HG03342 (cell line): ENCODE results near the gene MED13L.

Experiments used
- ATAC-seq: cut with Tn5 transposase; IDR thresholded peaks from one replicate; pipeline ENCODE4 v1.9.1; 2021; ENCODE audit warnings: mild to moderate bottlenecking, moderate library complexity; ENCODE audit not compliant: unreplicated experiment

The MED13L gene

DNA sequence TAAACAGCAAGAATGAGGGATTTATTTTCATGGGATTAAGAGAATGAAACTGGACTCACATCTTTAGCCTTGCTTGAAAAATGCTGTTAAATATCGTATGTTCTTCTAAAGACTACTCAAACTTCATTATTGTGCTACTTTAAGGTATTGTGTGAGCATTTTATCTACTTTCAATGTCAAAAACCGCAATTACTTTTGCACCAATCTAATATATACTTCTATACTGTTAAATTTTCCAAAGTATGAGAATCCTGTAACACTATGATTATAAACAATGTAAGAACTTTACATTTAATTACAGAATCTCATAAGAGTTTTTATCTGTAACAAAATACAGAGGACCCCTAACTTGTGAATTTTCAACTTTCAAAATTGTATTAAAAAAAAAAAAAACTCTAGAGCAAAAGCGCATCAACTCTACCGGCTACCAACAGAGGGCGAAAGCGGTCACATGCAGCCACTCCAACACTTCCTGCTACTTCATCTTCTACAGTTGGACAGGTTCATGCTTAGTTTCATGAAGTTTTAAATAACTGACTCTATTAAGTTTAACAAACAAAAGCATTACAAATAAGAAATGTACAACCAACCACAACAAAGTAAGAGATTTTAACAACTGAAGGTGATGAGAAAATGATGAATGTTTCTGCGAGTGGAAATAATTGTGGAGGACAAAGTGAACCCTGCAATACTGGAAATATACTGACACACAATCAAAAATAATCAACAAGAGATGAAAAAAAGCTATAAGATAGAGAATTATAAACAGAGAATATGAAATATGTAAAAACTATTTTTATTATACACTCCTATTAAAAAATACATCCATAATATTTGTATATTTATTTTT lies 210.9 kb downstream of the MED13L start:
- peak; percentile 47 for ATAC-seq

DNA sequence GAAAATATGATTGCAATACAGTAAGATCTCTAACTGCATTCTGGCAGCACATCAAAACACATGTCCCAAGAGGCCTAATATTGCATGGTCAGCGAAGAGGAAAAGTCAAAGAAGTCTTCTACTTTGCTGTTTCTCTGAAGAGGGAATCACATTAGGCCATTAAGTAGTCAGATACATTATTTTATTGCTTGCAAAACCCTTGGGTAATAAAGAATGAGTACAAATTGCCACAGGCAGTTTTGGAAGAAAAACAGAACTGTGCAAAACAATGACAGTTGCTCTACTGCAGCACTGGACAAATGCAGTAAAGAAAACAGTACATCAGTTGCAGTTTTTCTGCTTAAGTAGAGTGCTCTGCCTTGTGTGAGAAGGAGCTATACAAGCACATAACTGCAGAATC lies 211.9 kb downstream of the MED13L start:
- no peak for ATAC-seq

DNA sequence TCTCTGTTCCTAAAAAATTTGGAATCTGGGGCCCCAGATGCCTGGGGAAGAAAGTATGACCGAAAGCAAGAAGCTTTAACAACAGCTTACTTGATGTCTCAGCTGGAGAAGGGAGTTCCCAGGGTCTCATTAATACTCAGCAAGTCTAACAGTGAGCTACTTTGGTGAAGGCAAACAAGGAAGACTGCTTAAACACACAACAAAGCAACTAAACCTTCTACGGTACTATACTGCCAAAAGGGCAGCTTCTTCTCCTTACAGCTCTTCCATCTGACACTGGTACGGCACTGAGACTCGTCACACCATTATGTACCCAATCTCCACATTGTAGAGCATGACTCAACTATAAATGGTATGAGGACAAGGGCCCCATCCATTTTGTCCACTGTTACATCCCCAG lies 213.0 kb downstream of the MED13L start:
- no peak for ATAC-seq

DNA sequence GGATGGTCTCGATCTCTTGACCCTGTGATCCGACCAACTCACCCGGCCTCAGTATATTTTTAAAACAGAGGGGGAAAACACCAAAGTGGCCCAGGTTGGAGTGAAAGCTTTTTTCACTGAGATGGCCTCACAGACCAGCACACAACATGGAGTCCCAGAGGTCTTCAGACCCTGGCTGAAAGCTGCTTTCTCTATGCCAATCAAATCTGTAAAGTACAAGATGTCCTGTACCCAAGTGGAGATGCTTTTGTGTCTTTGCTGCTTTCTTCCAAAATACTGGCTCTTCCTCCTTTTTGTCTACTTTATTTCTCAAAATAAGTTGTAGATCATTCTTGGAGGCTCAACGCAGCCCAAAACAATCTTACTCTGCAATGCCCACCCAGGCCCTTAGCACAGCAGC lies 214.8 kb downstream of the MED13L start:
- no peak for ATAC-seq

DNA sequence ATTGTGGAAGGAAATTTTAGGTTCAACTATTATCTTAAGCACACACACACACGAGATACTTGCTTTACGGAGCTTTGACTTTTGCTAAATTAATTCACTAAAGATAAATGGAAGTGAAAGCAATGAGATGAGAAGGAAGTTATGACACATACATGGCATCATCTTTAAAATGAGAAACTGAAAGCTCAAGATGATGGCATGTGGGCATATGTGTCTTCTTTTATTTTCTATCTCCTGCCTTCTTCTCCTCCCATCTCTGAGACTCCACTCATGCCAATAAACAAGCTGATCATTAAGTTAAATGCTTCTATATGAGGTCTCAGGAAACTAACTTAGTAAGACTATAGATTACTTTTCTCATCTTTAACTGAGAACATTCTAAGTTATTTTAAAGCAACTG lies 216.7 kb downstream of the MED13L start:
- peak; percentile 89 for ATAC-seq

DNA sequence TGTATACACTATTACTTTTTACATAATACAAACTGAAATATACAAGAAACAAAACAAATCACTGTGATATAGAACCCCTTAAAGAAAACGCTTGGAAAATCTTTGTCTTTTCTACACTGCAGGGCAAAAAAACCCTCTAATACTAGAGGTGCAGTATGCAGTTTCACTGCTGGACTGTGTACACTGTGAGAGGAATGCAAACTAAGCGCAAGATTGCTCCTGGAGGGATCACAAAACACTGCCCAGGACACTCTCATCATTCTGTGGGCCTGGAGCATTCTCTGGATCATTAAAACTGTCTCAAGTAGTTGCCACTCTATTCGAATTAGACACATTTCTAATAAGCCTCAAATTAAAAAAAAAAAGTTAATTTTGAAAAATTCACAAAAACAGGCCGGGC lies 217.6 kb downstream of the MED13L start:
- ATAC-seq = no peak

DNA sequence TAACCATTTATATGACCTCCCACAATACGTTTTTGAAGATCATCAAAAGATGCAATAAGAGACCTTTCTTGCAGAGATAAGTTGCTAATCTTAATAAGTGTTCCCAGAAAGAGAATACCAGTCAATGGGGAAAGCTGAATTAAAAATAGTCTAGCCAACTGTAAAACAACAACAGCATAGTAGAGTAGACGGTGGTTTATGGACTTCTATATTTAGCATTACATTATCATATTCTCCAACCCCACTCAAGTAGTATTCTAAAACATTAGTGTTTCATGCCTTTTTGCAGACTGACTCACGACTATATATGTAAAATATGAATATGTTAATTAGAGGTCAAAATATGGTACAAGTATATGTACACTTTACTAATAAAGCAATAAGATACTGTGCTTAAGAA lies 218.9 kb downstream of the MED13L start:
- ATAC-seq = no peak

DNA sequence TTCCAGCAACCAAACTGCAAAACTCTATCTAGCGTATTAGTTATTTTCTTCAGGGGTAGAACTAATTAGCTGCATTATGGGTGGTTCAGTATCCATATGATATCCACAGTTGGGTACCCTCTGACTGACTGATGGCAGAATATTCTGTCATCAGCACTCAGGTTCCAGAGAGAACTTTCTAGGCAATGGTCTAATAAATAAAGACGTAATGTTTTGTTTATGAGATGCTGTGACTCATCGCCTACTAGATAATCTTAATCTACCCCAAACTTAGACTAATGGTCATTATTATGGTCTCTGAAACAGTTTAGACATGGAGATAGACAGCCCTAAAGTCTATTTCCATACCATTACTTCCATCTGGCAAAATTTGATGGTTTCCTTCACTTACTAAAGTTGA lies 220.1 kb downstream of the MED13L start:
- ATAC-seq = no peak

DNA sequence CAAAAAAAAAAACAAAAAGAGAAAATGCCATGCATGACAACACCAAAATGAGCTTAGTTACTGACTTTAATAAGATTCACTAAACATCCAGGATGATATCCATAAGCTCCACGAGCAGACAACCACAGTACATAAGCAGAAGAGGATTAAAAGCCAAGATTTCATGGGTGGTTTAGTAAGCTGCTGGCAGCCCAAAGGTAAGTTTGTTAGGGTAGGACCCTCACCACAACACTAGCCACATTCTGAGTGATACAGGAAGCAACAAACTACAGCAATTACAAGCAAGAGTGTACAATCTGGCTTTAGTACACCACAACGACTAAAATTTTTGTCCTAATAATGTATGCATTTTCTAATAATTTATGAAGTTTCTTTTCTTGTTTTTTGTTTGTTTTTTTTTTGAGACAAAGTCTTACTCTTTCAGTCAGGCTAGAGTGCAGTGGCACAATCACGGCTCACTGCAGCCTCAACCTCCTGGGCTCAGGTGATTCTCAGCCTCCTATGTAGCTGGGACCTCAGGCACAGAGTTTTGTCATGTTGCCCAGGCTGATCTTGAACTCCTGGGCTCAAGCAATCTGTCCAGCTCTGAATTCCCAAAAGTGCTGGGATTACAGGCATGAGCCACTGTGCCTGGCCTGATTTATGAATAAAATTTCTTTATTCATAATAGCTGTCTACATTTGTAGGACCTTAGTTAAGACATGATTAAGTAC lies 221.4 kb downstream of the MED13L start:
- ATAC-seq = no peak

DNA sequence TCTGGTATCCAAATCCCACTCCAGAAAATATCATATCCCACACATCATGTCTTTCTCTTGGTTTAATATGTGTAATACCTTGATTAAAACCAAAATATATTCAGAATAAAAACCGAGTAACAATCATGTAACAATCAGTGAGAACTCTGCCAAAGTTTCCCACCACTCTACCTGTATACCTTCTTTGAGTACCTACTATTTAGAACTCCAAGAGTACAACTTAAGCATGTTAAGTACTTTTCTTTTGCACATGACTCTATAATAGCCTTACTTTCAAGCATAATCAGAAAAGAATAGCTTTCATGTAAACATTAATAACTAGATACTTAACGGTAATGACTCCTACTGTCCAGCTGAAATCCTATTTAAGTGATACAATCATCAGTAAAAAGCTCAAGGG lies 223.2 kb downstream of the MED13L start:
- no peak for ATAC-seq

DNA sequence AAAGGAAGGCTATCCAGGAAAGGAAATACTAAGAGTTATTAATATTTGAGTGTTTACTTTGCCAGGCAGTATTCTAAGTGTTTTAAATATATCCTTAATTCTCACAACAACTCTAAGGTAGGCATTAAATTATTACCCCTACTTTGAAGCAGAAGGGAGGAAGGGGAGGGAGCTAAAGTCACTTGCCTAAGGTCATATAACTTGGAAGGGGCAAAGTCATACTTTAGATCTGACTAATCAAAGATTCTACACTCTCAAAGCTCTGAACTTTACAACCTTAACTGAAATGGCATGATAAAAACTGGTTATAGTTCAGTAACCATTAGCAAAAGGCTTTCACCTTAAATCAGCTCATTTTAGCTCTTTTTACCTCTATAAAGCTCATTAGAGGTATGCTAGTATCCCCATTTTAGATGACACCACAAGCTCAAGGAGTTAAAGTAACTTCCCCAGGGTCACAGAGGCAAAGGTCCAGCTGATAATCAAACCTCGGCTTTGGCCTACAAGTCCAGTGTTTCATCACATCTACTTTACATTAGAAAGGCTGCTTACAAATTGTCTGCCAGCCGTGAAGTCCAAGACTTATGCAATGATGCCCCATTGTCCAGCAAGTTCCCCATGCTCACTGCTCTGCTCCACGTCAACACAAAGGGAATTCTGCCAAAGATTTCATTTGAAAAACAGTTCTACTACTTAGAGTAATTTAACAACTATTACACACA lies 223.9 kb downstream of the MED13L start:
- no peak for ATAC-seq

DNA sequence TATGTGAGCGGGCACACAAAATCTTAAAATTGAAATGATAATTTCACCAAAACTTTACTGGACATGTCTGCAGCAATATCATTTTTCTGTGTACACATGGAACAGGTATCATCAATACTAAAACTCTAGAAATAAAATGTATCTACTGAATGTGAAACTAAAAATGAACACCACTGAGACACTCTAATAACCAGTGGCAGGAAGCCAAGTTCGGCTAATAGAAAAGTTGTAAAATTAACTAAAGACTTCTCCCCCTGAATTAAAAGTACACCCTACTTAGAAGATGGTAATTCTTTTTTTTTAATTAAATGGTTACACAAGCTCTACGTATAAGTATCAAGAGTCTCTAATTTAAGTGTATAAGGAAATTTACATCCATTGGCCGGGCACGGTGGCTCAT lies 227.2 kb downstream of the MED13L start:
- ATAC-seq = no peak

DNA sequence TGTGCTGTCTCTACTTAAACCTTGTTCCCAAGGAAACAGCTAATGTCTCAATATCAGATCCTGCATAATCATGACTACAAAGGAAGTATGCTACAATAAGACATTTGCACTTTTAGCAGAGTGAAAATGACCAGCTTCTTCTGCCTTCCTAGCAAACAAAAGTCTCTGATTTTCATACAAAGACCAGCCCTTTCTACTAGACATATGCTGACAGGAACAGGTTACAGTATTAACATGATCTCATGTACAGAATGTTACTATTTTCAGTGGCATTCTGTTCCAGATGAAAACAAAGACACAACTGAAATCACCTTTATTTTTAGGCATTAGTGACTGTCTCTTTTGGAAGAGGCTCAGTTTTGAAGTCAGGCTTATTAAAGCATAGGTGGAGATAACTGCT lies 228.6 kb downstream of the MED13L start:
- no peak for ATAC-seq

DNA sequence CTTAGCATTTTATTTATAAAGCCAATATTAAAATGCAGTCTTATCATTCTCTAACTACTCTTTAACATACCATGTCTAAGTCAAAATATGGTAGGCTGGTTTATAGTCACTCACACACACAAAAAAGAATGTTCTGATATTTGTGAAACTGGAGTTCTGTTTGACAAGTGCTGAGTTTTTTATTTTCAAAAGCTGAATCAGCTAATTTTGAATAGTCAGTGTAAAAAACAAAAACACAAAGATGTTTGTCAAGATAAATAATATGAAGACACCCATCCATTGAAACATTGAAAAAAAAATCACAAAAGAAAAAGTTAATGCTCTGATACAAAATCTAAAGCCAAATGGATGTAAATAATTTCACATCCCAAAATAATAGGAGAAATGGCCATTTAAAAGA lies 231.5 kb downstream of the MED13L start:
- no peak for ATAC-seq

DNA sequence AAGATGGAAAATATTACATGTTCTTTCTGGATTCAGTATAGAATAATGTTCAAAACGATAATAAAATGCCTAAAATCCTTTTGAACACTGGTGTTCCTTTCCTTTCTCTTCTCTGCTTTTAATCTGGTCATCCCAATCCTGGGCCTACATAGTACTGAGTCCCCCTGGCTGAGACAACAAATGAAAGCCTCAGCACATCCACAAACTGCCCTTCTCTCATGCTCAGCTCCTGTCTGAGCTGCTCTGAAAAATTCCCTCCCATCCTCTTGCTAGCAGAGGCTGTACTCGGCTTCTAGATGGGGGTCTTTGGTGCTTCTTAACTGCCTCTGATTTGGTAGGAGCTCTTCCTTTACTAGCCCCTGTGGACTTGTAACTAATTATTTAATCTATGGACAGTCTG lies 232.3 kb downstream of the MED13L start:
- ATAC-seq = no peak

DNA sequence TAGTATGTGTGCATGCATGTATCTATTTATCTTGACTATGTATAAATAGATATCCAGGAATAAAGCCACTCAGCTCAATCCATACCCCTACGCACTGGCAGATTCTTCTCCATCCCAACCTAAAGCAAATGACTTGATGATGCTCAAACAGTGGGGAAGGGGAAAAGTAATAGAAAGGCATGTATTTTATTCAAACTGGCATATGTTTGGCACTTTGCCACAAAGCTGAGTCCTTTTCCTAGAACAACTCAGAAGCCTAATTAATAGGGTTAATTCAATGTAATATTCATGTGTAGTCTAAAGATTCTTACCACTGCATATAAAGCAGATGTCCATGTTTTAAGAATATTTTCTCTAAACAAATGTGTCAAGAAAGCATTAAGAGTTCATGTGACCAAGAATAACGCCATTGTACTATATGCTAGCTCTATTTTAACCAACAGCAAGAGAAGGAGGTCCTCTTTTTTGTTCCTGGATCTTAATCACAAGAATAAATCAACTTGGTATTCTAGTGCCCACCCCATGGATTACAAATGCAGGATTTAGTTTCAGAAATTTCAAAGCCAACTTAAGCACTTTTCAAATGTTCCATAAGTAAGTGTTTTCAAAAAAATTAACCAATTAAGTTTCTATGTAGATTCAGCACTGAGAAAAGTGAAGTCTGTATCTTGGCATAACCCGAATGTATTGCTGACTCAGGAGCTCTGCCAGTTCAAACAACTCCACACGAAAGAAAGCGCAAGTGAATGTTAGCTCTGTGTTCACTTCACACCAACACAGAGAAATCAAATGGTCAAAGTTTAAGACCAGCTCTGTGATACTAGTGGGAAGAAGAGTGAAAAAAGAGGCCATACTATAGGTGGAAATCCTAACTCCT lies 233.6 kb downstream of the MED13L start:
- no peak for ATAC-seq

DNA sequence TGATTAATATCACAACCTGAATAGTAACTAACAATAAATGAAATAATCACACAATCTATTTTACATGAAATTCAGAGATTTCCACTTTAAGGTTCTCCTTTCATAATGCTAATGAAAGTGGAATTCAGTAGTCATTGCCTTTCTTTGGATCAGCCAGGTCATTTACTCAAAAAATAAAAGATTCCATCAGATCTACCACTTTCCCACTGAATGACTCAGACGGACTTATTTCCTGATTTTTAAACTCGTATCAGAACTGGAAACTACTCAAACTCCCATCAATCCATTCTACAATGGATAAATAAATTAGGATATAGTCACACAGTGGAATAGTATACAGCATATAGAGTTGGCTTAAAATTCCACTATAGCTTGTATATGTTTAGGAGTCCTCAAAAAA lies 237.1 kb downstream of the MED13L start:
- ATAC-seq = no peak

DNA sequence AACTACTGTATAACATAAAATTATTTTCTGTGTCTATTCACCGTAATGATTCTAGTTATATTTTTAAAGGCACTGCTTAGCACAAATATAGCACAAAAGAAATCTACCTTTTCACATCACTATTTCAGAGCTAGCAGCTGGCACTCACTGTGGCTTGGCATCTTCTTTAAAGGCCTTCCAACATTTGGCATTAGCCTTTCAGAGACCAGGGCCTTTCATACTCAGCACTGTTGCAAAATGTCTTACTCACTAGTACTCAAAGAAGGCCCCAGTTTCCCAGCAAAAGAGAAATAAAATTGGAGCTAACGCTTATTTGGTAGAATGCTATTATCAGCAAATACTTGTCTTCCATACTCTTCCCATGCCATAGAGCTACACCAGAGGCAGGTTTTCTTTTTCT lies 238.4 kb downstream of the MED13L start:
- ATAC-seq = no peak

DNA sequence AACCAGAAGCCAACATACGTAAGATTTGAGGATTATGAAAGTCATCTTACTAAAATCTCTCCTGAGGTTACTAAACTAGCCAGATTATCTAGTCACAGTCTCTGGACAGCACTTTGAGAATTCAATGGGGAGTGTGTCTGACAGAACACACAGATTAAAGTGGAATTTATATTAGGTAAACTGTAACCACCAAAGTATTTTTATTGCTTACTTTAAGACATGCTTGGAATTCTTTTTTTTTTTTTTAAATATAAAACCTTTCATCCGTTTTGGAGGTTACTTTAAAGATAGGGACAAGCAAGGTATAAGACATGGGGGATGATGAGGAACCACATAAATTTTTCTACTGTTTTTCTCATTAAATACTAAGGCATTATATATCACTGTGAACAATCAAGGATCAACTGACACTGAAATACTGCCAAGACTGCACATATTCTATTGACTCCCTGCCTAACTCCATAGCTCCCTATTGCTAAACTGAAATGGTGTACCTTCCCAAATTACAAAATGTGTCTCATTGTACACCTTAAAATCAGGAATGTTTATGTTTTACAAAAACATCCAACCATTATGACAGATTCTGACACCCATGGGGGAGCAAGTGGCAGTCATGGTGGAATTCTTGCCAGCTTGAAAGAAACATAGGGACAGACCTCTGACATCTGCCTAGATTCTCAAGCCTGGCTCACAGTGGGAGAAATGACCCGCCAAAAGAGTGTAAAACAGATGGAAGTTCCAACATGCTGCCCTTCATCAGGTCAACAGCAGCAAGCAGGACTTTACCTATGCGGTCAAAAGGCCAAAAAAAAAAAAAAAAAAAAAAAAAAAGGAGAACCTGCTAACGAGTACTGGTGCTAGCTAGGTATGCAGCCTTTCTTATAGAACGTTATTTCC lies 239.3 kb downstream of the MED13L start:
- no peak for ATAC-seq

DNA sequence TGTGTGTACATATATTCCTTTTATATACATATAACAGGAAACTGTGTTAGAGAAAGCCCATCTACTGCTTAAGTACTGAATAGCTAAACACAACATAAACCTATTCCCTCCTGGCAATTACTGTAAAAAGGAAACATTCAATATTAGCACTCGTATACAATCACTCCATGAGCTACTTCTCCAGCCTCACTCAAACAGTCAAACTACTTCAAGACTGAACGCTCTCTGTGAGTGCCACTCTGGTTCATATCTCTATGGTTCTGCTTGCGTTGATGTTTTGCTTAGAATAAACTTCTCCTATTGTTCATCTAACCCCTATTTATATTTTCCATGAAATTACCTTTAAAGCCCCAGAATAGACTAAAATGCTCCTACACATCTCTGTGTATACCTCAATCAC lies 243.7 kb downstream of the MED13L start:
- no peak for ATAC-seq
